Measurements from ENCODE around the gene BABAM2. TPM values are rescaled to one million over a fixed set of nuclear protein-coding genes. Genes with fewer than 3 reads are reported as not detected.

BABAM2 gene
- total RNA-seq, 2 donors from 2014 or later: 36.4 to 40.9 TPM

- H3K4me1 Mint-ChIP-seq: no peaks in the 10 kb centered on the region
- Histone ChIP-seq H3K36me3 (ENCODE audit: control insufficient read depth, insufficient read depth, low read length) (no peaks in the 10 kb centered on the region), H3K27me3 (ENCODE audit: control insufficient read depth, insufficient read depth, low read length, poor library complexity, severe bottlenecking) (no peaks in the 10 kb centered on the region), H3K27ac (ENCODE audit: low read depth, low read length) (no peak overlapping the region), H3K9me3 (ENCODE audit: control insufficient read depth, low read length) (no peaks in the 10 kb centered on the region), H3K4me1 (ENCODE audit: control insufficient read depth, insufficient read depth, low read length) (no peaks in the 10 kb centered on the region), H3K9ac (ENCODE audit: extremely low read depth, low read length, poor library complexity, severe bottlenecking) (no peak overlapping the region), H3K4me3 (ENCODE audit: low read length) (no peak overlapping the region)
- no peaks in the 10 kb centered on the region for H3K36me3 Mint-ChIP-seq (ENCODE audit: low read depth)
- H3K27ac Mint-ChIP-seq: no peak overlapping the region
- TF ChIP-seq CTCF (conservative IDR thresholded peaks at IDR 0.05): no peak
- no peaks in the 10 kb centered on the region for H3K27me3 Mint-ChIP-seq (ENCODE audit: insufficient read depth)
- H3K9me3 Mint-ChIP-seq: no peaks in the 10 kb centered on the region
- 91 to 100% methylated on average over 2 of the region's 2 CpGs for WGBS, 2 experiments (ENCODE audit: insufficient coverage in 1 of 2, insufficient read length in 1 of 2)
- no peak overlapping the region for H3K4me3 Mint-ChIP-seq
- DNase-seq: no peak
Measured at GRCh38 chr2:28093768-28094167, 203.2 kb downstream of the BABAM2 start.

DNA sequence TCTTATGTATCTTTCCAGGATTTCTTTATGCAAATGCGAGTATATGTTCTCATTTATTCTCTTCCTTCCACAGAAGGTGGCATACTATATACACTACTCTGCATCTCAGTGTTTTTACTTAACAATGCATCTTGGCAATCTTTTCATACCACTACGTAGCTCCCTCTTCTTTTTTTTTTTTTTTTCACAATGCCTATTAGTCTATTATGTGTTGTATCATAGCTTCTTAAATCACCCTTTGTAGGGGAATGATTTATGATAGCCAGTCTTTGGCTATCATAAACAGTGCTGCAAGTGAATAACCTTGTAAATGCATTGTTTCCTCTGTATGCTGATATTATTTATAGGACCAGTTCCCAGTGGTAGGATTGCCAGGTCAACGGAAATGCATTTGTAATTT is 204.2 kb downstream of the BABAM2 start:
- Histone ChIP-seq H3K4me1 (ENCODE audit: control insufficient read depth, insufficient read depth, low read length) (no peaks in the 10 kb centered on the region), H3K27me3 (ENCODE audit: control insufficient read depth, insufficient read depth, low read length, poor library complexity, severe bottlenecking) (no peaks in the 10 kb centered on the region), H3K36me3 (ENCODE audit: control insufficient read depth, insufficient read depth, low read length) (no peaks in the 10 kb centered on the region), H3K9ac (ENCODE audit: extremely low read depth, low read length, poor library complexity, severe bottlenecking) (no peak overlapping the region), H3K27ac (ENCODE audit: low read depth, low read length) (no peak overlapping the region), H3K9me3 (ENCODE audit: control insufficient read depth, low read length) (no peaks in the 10 kb centered on the region), H3K4me3 (ENCODE audit: low read length) (no peak overlapping the region)
- no peak for DNase-seq
- Mint-ChIP-seq H3K27me3 (ENCODE audit: insufficient read depth) (no peaks in the 10 kb centered on the region), H3K36me3 (ENCODE audit: low read depth) (no peaks in the 10 kb centered on the region), H3K27ac (no peak overlapping the region), H3K9me3 (no peaks in the 10 kb centered on the region), H3K4me3 (no peak overlapping the region), H3K4me1 (no peaks in the 10 kb centered on the region)
- 80 to 96% methylated on average over 1 to 2 of the region's 3 CpGs for WGBS, 2 experiments (ENCODE audit: insufficient coverage in 1 of 2, insufficient read length in 1 of 2)
- TF ChIP-seq CTCF (conservative IDR thresholded peaks at IDR 0.05): no peak

GRCh38 chr2:28095622-28096021 is 205.1 kb downstream of the BABAM2 start:
- H3K27ac ChIP-seq (ENCODE audit: low read depth, low read length): no peak overlapping the region
- Mint-ChIP-seq H3K4me3 (no peak overlapping the region), H3K36me3 (ENCODE audit: low read depth) (no peaks in the 10 kb centered on the region), H3K4me1 (no peaks in the 10 kb centered on the region), H3K27ac (no peak overlapping the region), H3K27me3 (ENCODE audit: insufficient read depth) (no peaks in the 10 kb centered on the region), H3K9me3 (no peaks in the 10 kb centered on the region)
- no peaks in the 10 kb centered on the region for H3K9me3 ChIP-seq (ENCODE audit: control insufficient read depth, low read length)
- no peaks in the 10 kb centered on the region for H3K4me1 ChIP-seq (ENCODE audit: control insufficient read depth, insufficient read depth, low read length)
- WGBS, 2 experiments (ENCODE audit: insufficient coverage in 1 of 2, insufficient read length in 1 of 2): 92 to 93% methylated on average over 2 of the region's 2 CpGs
- H3K36me3 ChIP-seq (ENCODE audit: control insufficient read depth, insufficient read depth, low read length): no peaks in the 10 kb centered on the region
- H3K4me3 ChIP-seq (ENCODE audit: low read length): no peak overlapping the region
- no peak for TF ChIP-seq CTCF (conservative IDR thresholded peaks at IDR 0.05)
- no peaks in the 10 kb centered on the region for H3K27me3 ChIP-seq (ENCODE audit: control insufficient read depth, insufficient read depth, low read length, poor library complexity, severe bottlenecking)
- DNase-seq: no peak
- no peak overlapping the region for H3K9ac ChIP-seq (ENCODE audit: extremely low read depth, low read length, poor library complexity, severe bottlenecking)

Measured in endodermal cell (in vitro differentiated cells).